EH (cell line): ENCODE data around the gene GNB1L.
A peak's percentile ranks its signal among the peaks of the same experiment; 100 is the strongest.

Experiments
- DNase-seq: peaks from one replicate; pipeline ENCODE4 v3.0.0-alpha.2; 2015; ENCODE audit warnings: low read depth

Gene GNB1L, protein sequence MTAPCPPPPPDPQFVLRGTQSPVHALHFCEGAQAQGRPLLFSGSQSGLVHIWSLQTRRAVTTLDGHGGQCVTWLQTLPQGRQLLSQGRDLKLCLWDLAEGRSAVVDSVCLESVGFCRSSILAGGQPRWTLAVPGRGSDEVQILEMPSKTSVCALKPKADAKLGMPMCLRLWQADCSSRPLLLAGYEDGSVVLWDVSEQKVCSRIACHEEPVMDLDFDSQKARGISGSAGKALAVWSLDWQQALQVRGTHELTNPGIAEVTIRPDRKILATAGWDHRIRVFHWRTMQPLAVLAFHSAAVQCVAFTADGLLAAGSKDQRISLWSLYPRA

DNA sequence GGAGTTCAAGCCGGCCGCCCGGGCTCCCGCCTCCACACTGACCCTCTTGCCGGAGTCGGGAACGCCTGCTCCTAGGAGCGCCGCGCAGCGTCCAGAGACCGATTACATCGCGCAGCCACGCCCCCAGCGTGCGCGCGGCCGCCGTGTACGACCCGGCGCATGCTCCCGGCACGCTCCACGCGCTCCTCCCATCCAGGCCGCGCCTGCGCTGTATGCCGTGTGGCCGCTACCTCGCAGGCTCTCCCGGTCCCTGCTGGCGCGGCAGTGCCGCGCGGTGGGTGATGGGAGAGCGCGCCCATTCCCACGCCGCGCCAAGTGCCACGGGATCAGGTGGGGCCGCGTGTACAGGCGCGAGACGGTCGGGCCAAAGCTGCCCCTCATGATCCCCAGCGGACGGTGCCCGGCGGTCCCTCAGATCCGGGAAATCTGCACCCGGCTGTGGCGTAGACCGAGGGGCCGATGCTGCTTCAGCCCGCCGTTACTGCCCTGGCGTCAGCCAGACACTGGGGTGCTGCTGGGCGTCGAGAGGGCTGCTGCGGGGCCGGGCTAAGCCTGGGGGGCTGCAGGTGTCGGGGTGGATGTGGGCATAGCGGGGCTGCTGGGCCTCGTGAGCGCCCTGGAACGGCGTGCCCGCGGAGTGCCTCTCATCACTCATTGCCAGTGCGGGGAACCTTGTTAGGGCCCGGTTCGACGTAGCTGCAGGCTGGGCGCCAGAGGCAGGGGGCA, at the start of gene GNB1L, which contains the start of gene RTL10:
Gene GNB1L, minus strand, starts transcription at position 97 of the 726 bp plus-strand sequence. CDS start 33,519 bp downstream, outside the sequence.
Gene RTL10, minus strand, starts transcription at position 97 of the 726 bp plus-strand sequence. CDS start 2,613 bp downstream, outside the sequence.
- peak; percentile 95 for DNase-seq

DNA sequence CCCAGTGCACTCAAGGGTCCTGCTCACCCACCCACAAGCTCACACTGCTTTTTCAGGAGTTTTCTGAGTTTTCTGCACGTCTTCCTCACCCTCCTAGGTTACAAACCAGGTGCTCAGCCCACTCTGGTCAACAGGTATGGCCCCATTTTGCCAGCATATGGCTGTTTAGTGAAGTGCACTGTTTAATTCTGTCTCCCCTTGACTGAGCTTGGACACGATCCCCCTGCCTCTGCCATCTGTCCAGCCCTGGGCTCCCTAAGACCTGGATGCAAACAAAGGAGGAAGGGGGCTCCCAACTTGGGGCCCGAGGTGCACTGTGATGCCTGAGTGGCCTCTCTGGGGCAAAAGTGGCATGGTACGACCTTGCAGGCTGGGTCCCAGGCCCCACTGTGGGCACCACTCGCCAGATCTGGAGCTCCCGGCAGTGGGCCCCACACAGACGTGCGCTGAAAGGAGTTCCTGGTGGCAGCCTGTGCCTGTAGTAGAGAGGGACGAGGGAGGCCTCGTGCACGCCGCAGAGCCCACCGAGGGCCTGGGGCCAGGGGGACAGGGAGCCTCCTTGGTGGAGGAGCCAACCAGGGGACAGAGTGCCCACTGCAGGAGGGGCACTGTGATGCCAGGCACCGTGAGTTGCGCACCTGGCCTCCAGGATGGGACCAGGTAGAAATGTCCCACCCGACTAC, 49.6 kb upstream of the GNB1L start:
- no peak for DNase-seq

- DNase-seq = no peak
Observed at GRCh38 chr22:19903513-19903912, 48.8 kb upstream of the GNB1L start.

- no peak for DNase-seq
Observed at GRCh38 chr22:19903031-19903430, 48.4 kb upstream of the GNB1L start.

GRCh38 chr22:19902245-19902715, 47.6 kb upstream of the GNB1L start:
- DNase-seq = no peak

GRCh38 chr22:19901577-19902244, 47.0 kb upstream of the GNB1L start:
- no peak for DNase-seq

DNA sequence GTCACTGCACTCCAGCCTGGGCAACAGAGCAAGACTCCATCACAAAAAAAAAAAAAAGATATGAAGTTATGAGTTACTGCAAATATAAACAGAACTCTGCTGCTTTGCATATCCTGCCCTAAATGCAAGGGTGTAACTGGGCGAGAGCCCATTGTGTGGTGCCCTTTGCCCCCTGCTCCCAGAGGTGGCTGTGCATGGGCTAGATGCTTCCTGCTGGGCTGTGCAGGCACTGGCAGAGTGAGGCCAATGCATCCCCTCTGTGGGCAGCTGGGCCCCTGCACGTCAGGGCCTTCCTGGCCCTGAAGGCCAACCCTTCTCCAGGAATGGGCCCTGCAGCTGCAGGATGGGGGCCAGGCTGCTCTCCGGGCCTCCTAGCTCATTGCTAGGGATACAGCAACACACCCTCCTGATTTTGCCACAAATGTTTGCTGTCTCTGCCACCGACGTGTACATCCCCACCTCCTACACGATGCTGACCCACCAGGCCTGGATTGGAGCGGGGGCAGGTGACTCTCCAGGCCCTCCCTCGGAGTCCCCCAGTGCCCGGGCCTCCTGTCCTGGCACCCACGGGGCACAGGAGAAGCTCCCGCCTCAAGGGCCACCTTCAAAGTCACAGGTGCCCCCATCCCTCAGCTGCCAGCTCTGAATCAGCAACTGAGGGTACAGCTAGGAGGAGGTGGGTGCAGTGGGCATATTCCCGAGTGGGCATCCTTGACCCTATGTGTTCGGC, 46.2 kb upstream of the GNB1L start:
- DNase-seq = no peak

GRCh38 chr22:19898831-19899567, 44.3 kb upstream of the GNB1L start:
- DNase-seq = no peak

DNA sequence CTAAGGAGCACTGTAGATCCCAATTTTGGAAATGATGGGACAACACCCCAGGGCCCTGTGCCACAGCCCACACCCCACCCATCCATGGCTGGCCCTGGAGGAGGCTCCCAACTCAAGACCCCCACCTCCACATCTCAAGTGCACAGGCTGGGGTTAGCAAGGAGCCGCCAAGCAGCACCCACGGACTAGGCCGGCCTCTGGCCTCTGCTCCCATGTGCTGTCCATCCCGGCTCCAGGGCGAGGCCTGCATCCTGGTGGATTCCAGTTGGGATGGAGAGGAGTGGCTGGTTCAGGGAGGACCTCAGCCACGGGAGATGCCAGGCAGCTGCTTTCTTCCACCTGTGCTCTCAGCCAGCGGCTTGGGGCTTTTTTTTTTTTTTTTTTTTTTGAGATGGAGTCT, 43.5 kb upstream of the GNB1L start:
- DNase-seq = no peak

- no peak for DNase-seq
Observed at GRCh38 chr22:19897726-19898125, 43.1 kb upstream of the GNB1L start.

GRCh38 chr22:19896665-19897355, 42.1 kb upstream of the GNB1L start:
- DNase-seq = no peak

- DNase-seq = no peak
Observed at GRCh38 chr22:19895160-19895849, 40.6 kb upstream of the GNB1L start.

DNA sequence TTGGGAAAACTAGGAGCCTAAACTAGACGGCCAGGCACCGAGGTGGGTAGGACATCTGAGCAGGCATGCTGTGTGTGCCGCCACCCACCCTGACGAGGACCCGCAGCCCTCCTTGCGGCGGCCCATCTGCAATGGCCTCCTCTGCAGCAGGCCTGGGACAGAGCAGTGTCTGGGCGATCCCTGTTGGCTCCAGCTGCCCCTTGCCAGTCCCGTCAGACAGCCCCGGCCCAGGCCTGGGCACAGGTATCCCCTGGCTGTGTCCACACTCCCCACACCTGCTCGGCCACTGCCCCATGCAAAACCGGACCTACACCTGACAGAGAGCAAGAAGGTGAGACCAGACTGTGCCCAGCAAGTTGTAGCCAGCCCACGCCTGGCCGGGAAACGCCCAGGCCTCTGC, 38.7 kb upstream of the GNB1L start:
- DNase-seq = no peak

DNA sequence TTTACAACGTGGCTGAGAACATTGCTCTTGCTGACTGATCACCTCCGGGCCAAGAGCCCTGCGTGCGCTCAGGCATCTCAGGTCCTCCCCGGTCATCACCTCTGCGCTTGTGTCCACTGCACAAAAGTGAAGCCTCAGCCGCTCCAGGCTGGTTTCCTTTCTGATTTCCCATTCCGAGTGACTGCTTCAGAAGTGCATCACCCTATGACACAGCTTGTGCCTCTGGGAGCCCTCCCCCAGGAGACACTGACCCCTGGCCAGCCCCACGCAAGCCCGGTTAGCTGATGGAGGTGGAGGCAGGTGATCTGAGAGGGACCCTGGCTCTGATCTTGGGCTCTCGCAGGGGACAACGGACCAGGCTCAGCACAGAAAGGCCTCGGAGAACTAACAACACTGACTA, 38.3 kb upstream of the GNB1L start:
- DNase-seq = no peak

GRCh38 chr22:19892257-19892879, 37.7 kb upstream of the GNB1L start:
- DNase-seq = peak; percentile 20

- DNase-seq = peak; percentile 89
Observed at GRCh38 chr22:19891317-19892256, 36.9 kb upstream of the GNB1L start.

DNA sequence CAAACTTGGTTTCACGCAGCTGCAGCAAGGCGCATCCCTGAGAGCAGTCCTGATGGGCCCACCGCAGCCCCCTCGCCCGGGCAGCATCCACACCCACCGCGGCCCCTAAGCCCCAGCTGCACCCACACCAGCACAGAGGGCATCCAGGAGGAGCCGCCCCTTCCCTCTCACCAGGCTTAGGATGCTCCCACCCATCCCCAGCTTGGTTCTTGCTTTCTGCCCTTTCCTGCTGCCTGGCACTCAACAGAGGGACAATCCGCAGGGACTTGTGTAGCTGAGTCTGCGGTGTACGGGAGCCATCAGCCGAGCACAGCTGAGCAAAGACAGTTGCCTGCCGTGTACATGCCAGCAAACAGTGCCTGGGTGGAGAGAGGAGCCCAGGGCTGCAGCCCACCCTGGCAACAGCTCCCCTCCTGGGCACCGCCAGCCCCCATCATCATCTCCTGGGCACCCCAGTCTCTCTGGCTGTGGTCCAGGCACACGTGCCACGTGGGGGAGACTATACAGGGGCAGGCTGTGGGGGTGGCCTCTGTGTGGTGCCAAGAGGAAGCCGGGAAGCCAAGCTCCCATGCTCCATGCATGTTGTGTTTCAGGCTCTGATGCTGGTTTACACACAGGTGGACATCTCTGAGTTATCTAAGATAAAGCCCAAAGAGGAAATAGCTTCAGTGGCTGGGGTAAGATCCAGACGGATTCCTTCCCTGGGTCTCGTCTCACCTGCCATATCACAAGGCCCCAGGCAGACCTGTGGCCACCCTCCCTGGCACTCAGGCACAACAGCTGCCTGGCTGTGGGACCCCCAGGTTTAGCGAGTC, 36.0 kb upstream of the GNB1L start:
- DNase-seq = no peak
